ENCODE measurements around the gene NRXN3.
A peak's percentile ranks its signal among the peaks of the same experiment; 100 is the strongest.

The NRXN3 gene

DNA sequence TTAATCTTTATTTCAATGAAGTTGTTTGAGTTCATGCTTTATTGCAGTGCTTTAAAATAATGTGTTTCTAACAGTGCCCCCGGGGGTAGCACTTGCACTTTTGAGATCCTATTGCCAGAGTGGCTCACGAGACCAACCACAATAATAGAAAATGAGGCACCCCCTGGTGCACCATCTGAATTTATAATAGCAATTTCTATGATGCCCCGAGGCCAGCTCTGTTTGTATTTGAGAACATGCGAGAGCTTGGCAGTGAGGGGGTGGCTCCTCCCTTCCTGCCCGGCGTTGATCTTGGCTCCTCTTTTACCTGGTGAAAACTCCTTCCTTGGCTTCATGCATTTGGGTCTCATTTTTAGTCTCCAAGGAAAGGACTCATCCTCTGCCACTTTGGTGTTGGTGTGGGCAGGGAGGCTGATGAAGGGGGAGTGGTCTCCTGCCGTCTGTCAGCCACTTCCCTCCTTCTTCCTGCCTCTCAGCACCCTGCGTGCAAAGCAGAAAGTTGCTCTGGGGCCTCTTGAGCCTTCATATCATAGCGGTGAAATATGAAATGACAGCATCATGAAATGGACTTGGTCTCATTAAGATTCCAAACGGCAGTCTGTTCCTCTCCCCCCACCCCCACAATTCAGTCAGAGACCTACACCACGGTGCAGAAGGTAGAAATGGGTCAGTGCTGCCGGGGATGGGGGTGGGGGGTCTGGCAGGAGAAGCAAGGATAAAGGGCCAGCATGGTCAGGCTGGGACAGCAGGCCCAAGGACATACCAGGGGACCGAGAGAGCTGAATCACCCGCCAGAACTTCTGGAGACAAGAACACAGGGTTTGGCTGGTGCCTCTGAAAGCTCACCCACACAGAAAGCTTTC, 17.7 kb upstream of the NRXN3 start:
- no peak overlapping the region for H3K4me3 ChIP-seq (ENCODE audit: low read depth, low read length)
- TF ChIP-seq CTCF (IDR thresholded peaks at IDR 0.05; ENCODE audit: insufficient read depth, low read depth, low read length, missing control alignments): no peak
- no peak for DNase-seq (ENCODE audit: low read depth)

GRCh38 chr14:78153064-78153341, 17.2 kb upstream of the NRXN3 start:
- H3K4me3 ChIP-seq (ENCODE audit: low read depth, low read length): no peak overlapping the region
- TF ChIP-seq CTCF (IDR thresholded peaks at IDR 0.05; ENCODE audit: insufficient read depth, low read depth, low read length, missing control alignments): no peak
- no peak for DNase-seq (ENCODE audit: low read depth)

- DNase-seq (ENCODE audit: low read depth): no peak
- no peak overlapping the region for H3K4me3 ChIP-seq (ENCODE audit: low read depth, low read length)
- TF ChIP-seq CTCF (IDR thresholded peaks at IDR 0.05; ENCODE audit: insufficient read depth, low read depth, low read length, missing control alignments): peak; percentile 4
Measured at GRCh38 chr14:78154827-78155226, 15.3 kb upstream of the NRXN3 start.

- no peak for DNase-seq (ENCODE audit: low read depth)
- H3K4me3 ChIP-seq (ENCODE audit: low read depth, low read length): no peak overlapping the region
- no peak for TF ChIP-seq CTCF (IDR thresholded peaks at IDR 0.05; ENCODE audit: insufficient read depth, low read depth, low read length, missing control alignments)
Measured at GRCh38 chr14:78156196-78156595, 14.0 kb upstream of the NRXN3 start.

DNA sequence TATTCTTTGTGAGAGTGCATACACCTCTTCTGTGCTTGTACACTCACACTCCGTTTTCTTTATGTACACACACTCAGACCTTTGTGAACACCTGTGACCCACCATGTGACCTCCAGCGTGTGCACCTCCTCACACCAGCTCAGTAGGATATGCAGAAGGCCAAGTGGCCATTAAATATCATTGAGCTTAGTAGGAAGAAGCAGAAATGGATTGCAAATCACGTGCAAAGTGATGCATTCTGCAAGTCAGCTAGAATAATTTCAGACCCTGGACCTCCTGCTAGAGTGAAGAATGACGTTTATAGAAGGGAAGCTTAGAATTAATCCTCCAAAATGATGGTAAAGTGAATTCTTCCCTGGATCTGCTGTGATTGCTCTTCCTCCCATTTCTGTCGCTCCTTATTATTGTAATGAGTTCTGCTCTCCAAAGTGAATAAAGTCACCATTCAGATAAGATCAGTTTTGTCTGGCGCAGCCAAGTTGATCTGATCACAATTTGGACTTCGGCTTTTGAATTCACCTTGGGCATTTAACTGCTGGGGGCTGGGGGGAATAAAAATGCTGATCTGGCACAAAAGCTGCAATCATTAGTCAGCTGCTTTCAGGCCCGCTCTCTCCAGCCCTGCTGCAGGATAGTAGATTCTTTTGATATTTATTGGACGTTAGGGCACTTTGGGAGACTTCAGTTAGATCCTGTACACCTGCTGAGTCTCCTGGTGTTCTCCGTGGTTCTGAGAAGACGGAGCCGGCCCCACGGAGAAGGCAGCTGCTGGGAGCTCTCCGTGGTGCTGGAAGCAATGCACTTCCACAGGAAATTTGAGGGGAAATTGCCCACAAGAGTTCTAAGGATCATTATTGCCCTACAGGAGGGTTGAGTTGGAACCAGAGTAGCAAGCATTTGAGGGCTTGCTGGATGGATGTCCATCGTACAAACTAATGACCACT, 12.4 kb upstream of the NRXN3 start:
- peak; percentile 23 for DNase-seq (ENCODE audit: low read depth)
- no peak overlapping the region for H3K4me3 ChIP-seq (ENCODE audit: low read depth, low read length)
- no peak for TF ChIP-seq CTCF (IDR thresholded peaks at IDR 0.05; ENCODE audit: insufficient read depth, low read depth, low read length, missing control alignments)

DNA sequence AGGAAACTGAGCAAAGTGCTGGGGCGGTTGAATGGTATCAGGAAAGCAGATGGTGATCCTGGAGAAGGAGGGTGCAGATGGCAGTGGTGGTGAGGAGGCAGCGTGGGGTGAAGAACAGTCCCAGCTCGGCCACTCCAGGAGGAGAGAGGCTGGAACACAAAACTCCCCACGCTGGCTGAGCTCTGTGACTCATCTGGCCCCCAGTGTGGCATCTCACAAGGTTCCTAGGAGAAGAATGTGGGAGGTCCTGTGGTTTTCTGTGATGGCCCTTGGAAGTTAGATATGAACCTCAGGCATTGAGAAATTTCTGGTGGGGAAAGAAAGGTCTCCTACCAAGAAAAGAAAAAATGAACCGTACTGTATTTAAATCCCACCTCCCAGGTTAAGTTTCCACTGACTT, 8.0 kb upstream of the NRXN3 start:
- TF ChIP-seq CTCF (IDR thresholded peaks at IDR 0.05; ENCODE audit: insufficient read depth, low read depth, low read length, missing control alignments): no peak
- DNase-seq (ENCODE audit: low read depth): no peak
- H3K4me3 ChIP-seq (ENCODE audit: low read depth, low read length): no peak overlapping the region
